Measurements from ENCODE around the gene FXYD4.
"Not testable (repeated sequence)": the region's sequence is repeated elsewhere in the genome, so short reads cannot be mapped to it uniquely, and the experiment has no call there.

The FXYD4 gene

GRCh38 chr10:43391496-43391895 is 20.1 kb downstream of the FXYD4 start:
- DNase-seq (ENCODE audit: low read depth, low spot score) = no peak
- H3K4me3 ChIP-seq (ENCODE audit: low read depth, low read length) = no peak overlapping the region
- POLR2A ChIA-PET = no interaction called here
- CTCF ChIA-PET = interaction anchor here (2.4 to 3.7 kb wide), 2 partner anchors 9 to 70 kb away, joined by 13 to 27 read pairs; no protein-coding TSS in a partner anchor
- TF ChIP-seq, protein P1, sequence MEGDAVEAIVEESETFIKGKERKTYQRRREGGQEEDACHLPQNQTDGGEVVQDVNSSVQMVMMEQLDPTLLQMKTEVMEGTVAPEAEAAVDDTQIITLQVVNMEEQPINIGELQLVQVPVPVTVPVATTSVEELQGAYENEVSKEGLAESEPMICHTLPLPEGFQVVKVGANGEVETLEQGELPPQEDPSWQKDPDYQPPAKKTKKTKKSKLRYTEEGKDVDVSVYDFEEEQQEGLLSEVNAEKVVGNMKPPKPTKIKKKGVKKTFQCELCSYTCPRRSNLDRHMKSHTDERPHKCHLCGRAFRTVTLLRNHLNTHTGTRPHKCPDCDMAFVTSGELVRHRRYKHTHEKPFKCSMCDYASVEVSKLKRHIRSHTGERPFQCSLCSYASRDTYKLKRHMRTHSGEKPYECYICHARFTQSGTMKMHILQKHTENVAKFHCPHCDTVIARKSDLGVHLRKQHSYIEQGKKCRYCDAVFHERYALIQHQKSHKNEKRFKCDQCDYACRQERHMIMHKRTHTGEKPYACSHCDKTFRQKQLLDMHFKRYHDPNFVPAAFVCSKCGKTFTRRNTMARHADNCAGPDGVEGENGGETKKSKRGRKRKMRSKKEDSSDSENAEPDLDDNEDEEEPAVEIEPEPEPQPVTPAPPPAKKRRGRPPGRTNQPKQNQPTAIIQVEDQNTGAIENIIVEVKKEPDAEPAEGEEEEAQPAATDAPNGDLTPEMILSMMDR (IDR thresholded peaks at IDR 0.05; ENCODE audit: insufficient read depth, low read length, missing control alignments) = no peak

- POLR2A ChIA-PET = no interaction called here
- CTCF ChIA-PET = no interaction called here
Measured at GRCh38 chr10:43392748-43393147, 21.3 kb downstream of the FXYD4 start.

DNA sequence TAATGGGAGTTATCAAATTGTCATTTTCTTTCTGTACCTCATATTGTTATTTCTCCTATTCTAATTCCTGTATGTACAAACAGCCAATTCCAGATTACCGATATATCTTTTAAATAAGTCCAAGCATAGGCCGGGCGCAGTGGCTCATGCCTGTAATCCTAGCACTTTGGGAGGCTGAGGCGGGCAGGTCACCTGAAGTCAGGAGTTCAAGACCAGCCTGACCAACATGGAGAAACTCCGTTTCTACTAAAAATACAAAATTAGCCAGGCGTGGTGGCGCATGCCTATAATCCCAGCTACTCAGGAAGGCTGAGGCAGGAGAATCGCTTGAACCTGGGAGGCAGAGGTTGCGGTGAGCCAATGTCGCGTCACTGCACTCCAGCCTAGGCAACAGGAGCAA is 21.8 kb downstream of the FXYD4 start:
- H3K4me3 ChIP-seq (ENCODE audit: low read depth, low read length); POLR2A ChIA-PET; DNase-seq (ENCODE audit: low read depth, low spot score): not testable (repeated sequence)
- CTCF ChIA-PET = interaction anchor here (1.4 kb wide), 1 partner anchor 27 kb away, joined by 7 read pairs; no protein-coding TSS in a partner anchor

More at GRCh38 chr10:43392748-43393147, 21.3 kb downstream of the FXYD4 start:
- TF ChIP-seq, protein P1 (IDR thresholded peaks at IDR 0.05; ENCODE audit: insufficient read depth, low read length, missing control alignments) = no peak
- DNase-seq (ENCODE audit: low read depth, low spot score) = no peak
- H3K4me3 ChIP-seq (ENCODE audit: low read depth, low read length) = no peak overlapping the region

- POLR2A ChIA-PET = no interaction called here
- H3K4me3 ChIP-seq (ENCODE audit: low read depth, low read length) = no peak overlapping the region
- TF ChIP-seq, protein P1 (IDR thresholded peaks at IDR 0.05; ENCODE audit: insufficient read depth, low read length, missing control alignments) = no peak
- CTCF ChIA-PET = interaction anchor here (0.7 to 1.4 kb wide), 2 partner anchors 14 to 27 kb away, joined by 3 to 7 read pairs; no protein-coding TSS in a partner anchor
- no peak for DNase-seq (ENCODE audit: low read depth, low spot score)
Measured at GRCh38 chr10:43393606-43394360, 22.3 kb downstream of the FXYD4 start.

DNA sequence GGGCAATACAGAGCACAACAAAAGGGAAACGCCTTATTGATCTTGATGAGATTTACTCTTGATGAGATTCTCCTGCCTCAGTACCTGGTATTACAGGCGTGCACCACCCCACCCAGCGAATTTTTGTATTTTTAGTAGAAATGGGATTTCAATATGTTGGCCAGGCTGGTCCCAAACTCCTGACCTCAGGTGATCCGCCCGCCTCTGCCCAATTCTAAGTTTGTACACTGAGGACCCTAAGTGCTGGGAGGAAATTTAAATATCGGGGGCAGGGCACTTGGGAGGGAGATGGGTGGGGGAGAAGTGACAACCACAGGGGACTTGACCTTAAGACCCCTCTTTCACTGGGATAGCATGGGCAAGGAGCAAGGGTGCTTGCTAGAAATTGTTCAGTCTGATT is 23.4 kb downstream of the FXYD4 start:
- TF ChIP-seq, protein P1 (IDR thresholded peaks at IDR 0.05; ENCODE audit: insufficient read depth, low read length, missing control alignments) = no peak
- CTCF ChIA-PET = no interaction called here
- no peak overlapping the region for H3K4me3 ChIP-seq (ENCODE audit: low read depth, low read length)
- DNase-seq (ENCODE audit: low read depth, low spot score) = no peak
- POLR2A ChIA-PET = interaction anchor here (2.6 kb wide), 1 partner anchor 13 kb away, joined by 15 read pairs; no protein-coding TSS in a partner anchor

DNA sequence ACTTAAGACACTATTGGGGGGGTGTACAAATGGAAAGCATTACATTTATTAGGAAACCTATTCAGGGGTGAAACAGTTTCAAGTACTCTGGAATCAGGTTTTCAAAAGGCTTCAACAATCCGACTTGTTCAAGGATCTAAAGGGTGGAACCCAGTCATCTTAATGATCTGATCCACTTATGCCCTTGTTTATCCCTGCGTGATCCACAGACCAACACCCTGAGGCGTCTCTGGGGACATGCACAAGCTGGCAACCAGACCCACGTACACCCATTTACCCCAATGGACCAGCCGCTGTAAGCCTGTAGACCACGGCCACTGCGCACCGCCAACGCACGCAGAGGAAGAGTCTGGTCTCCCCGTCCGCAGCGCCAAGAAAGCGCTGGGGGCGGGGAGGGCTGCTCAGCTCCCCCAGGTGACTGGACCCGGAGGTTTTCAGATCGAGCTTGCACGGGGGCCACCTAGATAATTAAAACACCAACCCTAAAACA is 24.2 kb downstream of the FXYD4 start:
- CTCF ChIA-PET = interaction anchor here (1.0 kb wide), 1 partner anchor 66 kb away, joined by 3 read pairs; no protein-coding TSS in a partner anchor
- peak overlapping the region; percentile 64 for H3K4me3 ChIP-seq (ENCODE audit: low read depth, low read length)
- TF ChIP-seq, protein P1 (IDR thresholded peaks at IDR 0.05; ENCODE audit: insufficient read depth, low read length, missing control alignments) = no peak
- DNase-seq (ENCODE audit: low read depth, low spot score) = no peak
- POLR2A ChIA-PET = interaction anchor here (0.6 to 2.6 kb wide), 2 partner anchors 12 to 411 kb away, joined by 3 to 15 read pairs; no protein-coding TSS in a partner anchor
